Tibial artery (tissue), 4 donors: ENCODE results near the gene RERE.
A peak's percentile ranks its signal among the peaks of the same experiment; 100 is the strongest.

Experiments used
- DNase-seq, 2 donors: peaks; one replicate each; pipeline ENCODE4 v3.0.0-alpha.2; 2019
- H3K27ac ChIP-seq, 2 donors: fragments of 200-600 bp; sonication (generic) in 1 of 2; 1 replicate in 1 of 2; 2 replicates in 1 of 2; pipeline ENCODE4 v1.5.1; 2018 to 2019; ENCODE audit warnings: mild to moderate bottlenecking in 1 of 2
- H3K27me3 ChIP-seq, 2 donors: fragments of 200-600 bp; sonication (generic) in 1 of 2; one replicate each; pipeline versions ENCODE4 v1.5.1 to v1.6.0; 2016 to 2019
- H3K36me3 ChIP-seq, 3 donors: fragments of 200-600 bp; sonication (generic) in 2 of 3; one replicate each; pipeline ENCODE4 v1.5.1; 2016 to 2019; ENCODE audit warnings: mild to moderate bottlenecking in 2 of 3
- H3K4me1 ChIP-seq, 4 donors: fragments of 200-600 bp; sonication (generic) in 2 of 4; 1 replicate in 3 of 4; 2 replicates in 1 of 4; pipeline ENCODE4 v1.5.1; 2016 to 2019
- H3K4me3 ChIP-seq, 2 donors: fragments of 200-600 bp; sonication (generic) in 1 of 2; 1 replicate in 1 of 2; 2 replicates in 1 of 2; pipeline ENCODE4 v1.5.1; 2018 to 2019; ENCODE audit warnings: mild to moderate bottlenecking in 2 of 2
- H3K9me3 ChIP-seq, 3 donors: fragments of 200-600 bp; sonication (generic) in 1 of 3; one replicate each; pipeline ENCODE4 v1.5.1; 2016 to 2019
- intact Hi-C: fragments of 100-400 bp; cut with DNase I; formaldehyde crosslinking; loops from one replicate; pipeline ENCODE4 v1.15.0; 2023; ENCODE audit warnings: low total_unique reads
- TF ChIP-seq, protein P1 (sequence below), 2 experiments: fragments of 200-600 bp in 1 of 2; fragments of 450-650 bp in 1 of 2; IDR thresholded peaks; one replicate each; pipeline ENCODE4 v1.5.1; 2017 to 2019; ENCODE audit warnings: antibody characterized with exemption in 2 of 2, mild to moderate bottlenecking in 1 of 2, moderate library complexity in 1 of 2

The RERE gene

DNA sequence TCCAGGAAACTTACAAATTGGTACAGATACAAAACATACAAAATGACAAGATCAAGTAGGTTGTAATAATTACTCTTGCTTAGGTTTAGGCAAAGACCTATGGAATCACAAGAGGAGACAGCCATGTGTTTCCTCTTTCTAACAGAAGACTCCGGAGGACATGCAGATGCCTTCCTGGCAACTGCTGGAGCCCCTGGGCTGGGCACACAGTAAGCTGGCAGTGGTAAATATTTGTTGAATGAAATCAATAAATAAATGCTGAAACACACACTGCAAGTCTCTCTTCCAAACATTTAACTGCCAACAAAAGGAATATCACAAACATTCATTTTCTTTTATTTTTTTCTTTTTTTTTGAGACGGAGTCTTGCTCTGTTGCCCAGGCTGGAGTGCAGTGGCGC, 350.1 kb downstream of the RERE start:
- Histone ChIP-seq H3K4me3 (no peak overlapping the region), H3K4me1 (peaks cover 0 to 27% (median 19%) of the 10 kb centered on the region in 4 donors), H3K27ac (no peak overlapping the region), H3K9me3 (no peaks in the 10 kb centered on the region), H3K27me3 (no peaks in the 10 kb centered on the region), H3K36me3 (no peaks in the 10 kb centered on the region)
- DNase-seq: no peak
- TF ChIP-seq, protein P1, sequence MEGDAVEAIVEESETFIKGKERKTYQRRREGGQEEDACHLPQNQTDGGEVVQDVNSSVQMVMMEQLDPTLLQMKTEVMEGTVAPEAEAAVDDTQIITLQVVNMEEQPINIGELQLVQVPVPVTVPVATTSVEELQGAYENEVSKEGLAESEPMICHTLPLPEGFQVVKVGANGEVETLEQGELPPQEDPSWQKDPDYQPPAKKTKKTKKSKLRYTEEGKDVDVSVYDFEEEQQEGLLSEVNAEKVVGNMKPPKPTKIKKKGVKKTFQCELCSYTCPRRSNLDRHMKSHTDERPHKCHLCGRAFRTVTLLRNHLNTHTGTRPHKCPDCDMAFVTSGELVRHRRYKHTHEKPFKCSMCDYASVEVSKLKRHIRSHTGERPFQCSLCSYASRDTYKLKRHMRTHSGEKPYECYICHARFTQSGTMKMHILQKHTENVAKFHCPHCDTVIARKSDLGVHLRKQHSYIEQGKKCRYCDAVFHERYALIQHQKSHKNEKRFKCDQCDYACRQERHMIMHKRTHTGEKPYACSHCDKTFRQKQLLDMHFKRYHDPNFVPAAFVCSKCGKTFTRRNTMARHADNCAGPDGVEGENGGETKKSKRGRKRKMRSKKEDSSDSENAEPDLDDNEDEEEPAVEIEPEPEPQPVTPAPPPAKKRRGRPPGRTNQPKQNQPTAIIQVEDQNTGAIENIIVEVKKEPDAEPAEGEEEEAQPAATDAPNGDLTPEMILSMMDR (IDR thresholded peaks at IDR 0.05): no peak
- intact Hi-C loops: no loop called here

DNA sequence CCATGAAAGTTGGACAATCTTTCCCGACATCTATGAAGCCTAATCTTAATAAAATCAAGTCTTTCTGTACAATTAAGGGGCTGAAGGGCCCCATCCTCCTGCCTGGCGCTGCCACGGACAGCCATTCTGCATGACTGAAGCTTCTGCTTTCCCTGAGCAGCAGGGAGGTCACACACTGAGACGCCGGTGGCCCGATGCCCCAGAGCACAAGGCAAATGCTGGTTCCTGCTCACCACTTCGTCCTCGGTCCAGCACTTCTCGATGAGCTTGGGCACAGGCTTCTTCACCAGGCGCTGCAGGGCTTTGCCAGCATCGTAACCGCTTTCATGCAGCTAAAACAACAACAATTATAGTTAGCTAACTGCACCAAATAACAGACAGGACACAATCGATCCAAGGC, 351.7 kb downstream of the RERE start:
- TF ChIP-seq, protein P1 (IDR thresholded peaks at IDR 0.05): no peak
- intact Hi-C loops: no loop called here
- Histone ChIP-seq H3K4me1 (peaks cover 0 to 43% (median 25%) of the 10 kb centered on the region in 4 donors), H3K27ac (no peak overlapping the region), H3K9me3 (no peaks in the 10 kb centered on the region), H3K36me3 (no peaks in the 10 kb centered on the region), H3K4me3 (no peak overlapping the region), H3K27me3 (no peaks in the 10 kb centered on the region)
- DNase-seq: no peak

- intact Hi-C loops: no loop called here
- no peaks in the 10 kb centered on the region for H3K9me3 ChIP-seq
- H3K36me3 ChIP-seq: no peaks in the 10 kb centered on the region
- H3K4me3 ChIP-seq: no peak overlapping the region
- TF ChIP-seq, protein P1 (IDR thresholded peaks at IDR 0.05): no peak
- DNase-seq: no peak
- no peaks in the 10 kb centered on the region for H3K27me3 ChIP-seq
- H3K27ac ChIP-seq: no peak overlapping the region
- H3K4me1 ChIP-seq: peaks cover 0 to 43% (median 27%) of the 10 kb centered on the region in 4 donors
Measured at GRCh38 chr1:8465013-8465412, 352.4 kb downstream of the RERE start.

- peaks cover 0 to 43% (median 27%) of the 10 kb centered on the region in 4 donors for H3K4me1 ChIP-seq
Measured at GRCh38 chr1:8464377-8464776, 353.1 kb downstream of the RERE start.

GRCh38 chr1:8463144-8463927, 354.1 kb downstream of the RERE start:
- H3K4me3 ChIP-seq: peak overlapping the region; percentile 11 to 26
- DNase-seq: peak in 1 of 2 donors; percentile 38
- TF ChIP-seq, protein P1 (IDR thresholded peaks at IDR 0.05): no peak
- H3K4me1 ChIP-seq: peaks cover 0 to 43% (median 27%) of the 10 kb centered on the region in 4 donors
- H3K27me3 ChIP-seq: no peaks in the 10 kb centered on the region
- H3K36me3 ChIP-seq: no peaks in the 10 kb centered on the region
- H3K27ac ChIP-seq: peak overlapping the region; percentile 79 to 82
- intact Hi-C loops: no loop called here
- H3K9me3 ChIP-seq: no peaks in the 10 kb centered on the region

More at GRCh38 chr1:8464377-8464776, 353.1 kb downstream of the RERE start:
- Histone ChIP-seq H3K36me3 (no peaks in the 10 kb centered on the region), H3K4me3 (no peak overlapping the region), H3K9me3 (no peaks in the 10 kb centered on the region), H3K27ac (peak overlapping the region; percentile 79 to 82), H3K27me3 (no peaks in the 10 kb centered on the region)
- no peak for DNase-seq
- TF ChIP-seq, protein P1 (IDR thresholded peaks at IDR 0.05): no peak
- intact Hi-C loops: no loop called here
